HL-60 (cell line): ENCODE data around the gene ENPP6.

Experiments used
- CTCF ChIP-seq: IDR thresholded peaks from one replicate; pipeline ENCODE4 v1.5.1; 2011; ENCODE audit warnings: low read length, control low read depth, inconsistent platforms; ENCODE audit not compliant: insufficient read depth
- POLR2AphosphoS5 ChIP-seq: IDR thresholded peaks from 2 replicates; pipeline ENCODE4 v1.6.1; 2012; ENCODE audit warnings: low read depth
- SPI1 ChIP-seq: IDR thresholded peaks from 2 replicates; pipeline ENCODE4 v1.6.1; 2012; ENCODE audit warnings: low read depth, mild to moderate bottlenecking, borderline replicate concordance

GRCh38 chr4:184058026-184058425 is 159.6 kb downstream of the ENPP6 start:
- no peak for TF ChIP-seq POLR2AphosphoS5
- no peak for TF ChIP-seq CTCF
- no peak for TF ChIP-seq SPI1
